NT2/D1 (cell line): ENCODE measurements around the gene IFI27L2.

Source experiments
- YY1 ChIP-seq: IDR thresholded peaks from 2 replicates; pipeline ENCODE4 v1.6.1; 2011; ENCODE audit not compliant: insufficient read length, insufficient read depth
- ZNF274 ChIP-seq: IDR thresholded peaks from 2 replicates; pipeline ENCODE4 v1.6.1; 2011; ENCODE audit warnings: mild to moderate bottlenecking, low read depth, low read length

DNA sequence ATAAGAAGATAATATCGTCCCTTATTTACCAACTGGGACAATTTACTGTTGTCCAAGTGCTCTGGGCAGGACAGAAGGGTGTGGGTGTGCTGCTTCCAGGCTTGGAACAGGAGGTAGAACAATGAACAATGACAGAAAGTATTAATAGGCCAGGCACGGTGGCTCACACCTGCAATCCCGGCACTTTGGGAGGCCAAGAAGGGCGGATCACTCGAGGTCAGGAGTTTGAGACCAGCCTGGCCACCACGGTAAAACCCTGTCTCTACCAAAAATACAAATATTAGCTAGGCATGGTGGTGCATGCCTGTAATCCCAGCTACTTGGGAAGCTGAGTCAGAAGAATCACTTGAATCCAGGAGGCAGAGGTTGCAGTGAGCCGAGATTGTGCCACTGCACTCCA, 16.3 kb downstream of the IFI27L2 start:
- TF ChIP-seq ZNF274 (no peak), YY1 (no peak)
